KOPT-K1 (cell line): ENCODE results near the gene ULBP1.
"Not testable (repeated sequence)": the region's sequence is repeated elsewhere in the genome, so short reads cannot be mapped to it uniquely, and the experiment has no call there.

Source experiments
- H3K27ac ChIP-seq: fragments of 200-600 bp; sonication (generic); 2 replicates; pipeline ENCODE4 v1.5.1; 2016; ENCODE audit warnings: antibody characterized with exemption, mild to moderate bottlenecking, low read depth, low read length; ENCODE audit not compliant: poor library complexity, severe bottlenecking
- H3K36me3 ChIP-seq: fragments of 200-600 bp; sonication (generic); 2 replicates; pipeline ENCODE4 v1.5.1; 2017; ENCODE audit warnings: antibody characterized with exemption, mild to moderate bottlenecking, low read length, moderate library complexity; ENCODE audit not compliant: insufficient read depth
- H3K9me3 ChIP-seq: fragments of 200-600 bp; sonication (generic); 2 replicates; pipeline ENCODE4 v1.5.1; 2017; ENCODE audit warnings: antibody characterized with exemption, low read length, mild to moderate bottlenecking; ENCODE audit not compliant: insufficient read depth, poor library complexity, severe bottlenecking

ULBP1 gene

DNA sequence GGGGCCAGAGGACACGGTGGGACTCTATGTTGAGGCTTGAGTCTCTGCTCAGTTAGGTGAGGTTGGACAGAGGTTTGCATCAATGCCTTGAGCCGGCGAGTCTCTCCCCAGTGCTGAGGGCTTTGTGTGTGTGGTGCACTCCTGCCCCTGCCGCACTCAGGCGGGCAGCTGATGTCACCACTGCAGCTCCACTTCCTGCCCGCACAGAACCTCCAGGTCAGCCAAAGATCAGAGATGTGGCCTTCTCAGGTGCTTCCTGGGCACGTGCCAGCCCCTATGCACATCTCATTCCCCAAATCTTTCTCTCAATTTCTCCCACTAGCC, 27.7 kb downstream of the ULBP1 start:
- H3K9me3 ChIP-seq, H3K36me3 ChIP-seq: not testable (repeated sequence)
- H3K27ac ChIP-seq, result peak overlapping the region; percentile 85

GRCh38 chr6:149991838-149992237, 28.1 kb downstream of the ULBP1 start:
- H3K9me3 ChIP-seq, result no peaks in the 10 kb centered on the region

DNA sequence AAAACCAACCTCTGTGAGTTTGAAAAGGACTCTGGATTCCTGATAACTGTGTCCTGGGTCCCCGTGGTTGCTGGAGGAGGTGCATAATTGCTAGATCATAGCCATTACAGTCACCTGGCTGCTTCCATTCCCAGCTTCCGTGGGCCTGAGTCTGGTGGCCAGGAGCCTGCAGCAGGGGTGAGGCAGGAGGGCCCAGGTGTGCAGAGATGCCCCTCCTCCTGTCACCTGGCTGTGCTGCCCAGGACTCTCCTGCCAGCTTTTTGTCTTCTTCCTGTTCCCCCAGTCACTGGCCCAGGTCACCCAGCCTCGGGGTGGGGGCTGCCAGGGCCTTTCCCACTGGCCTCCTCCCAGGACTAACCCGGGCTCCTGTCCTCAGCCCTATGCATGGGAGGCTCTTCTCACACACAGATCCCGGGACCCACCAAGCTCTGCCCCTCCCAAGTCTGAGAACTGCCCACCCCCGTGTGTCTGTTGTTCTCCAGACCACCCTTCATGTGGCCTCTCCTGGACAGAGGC, 31.6 kb downstream of the ULBP1 start:
- Histone ChIP-seq H3K36me3 (peaks cover 36% of the 10 kb centered on the region), H3K9me3 (no peaks in the 10 kb centered on the region), H3K27ac (no peak overlapping the region)

More at GRCh38 chr6:149991838-149992237, 28.1 kb downstream of the ULBP1 start:
- peaks cover 13% of the 10 kb centered on the region for H3K36me3 ChIP-seq
- H3K27ac ChIP-seq, result peak overlapping the region; percentile 85

DNA sequence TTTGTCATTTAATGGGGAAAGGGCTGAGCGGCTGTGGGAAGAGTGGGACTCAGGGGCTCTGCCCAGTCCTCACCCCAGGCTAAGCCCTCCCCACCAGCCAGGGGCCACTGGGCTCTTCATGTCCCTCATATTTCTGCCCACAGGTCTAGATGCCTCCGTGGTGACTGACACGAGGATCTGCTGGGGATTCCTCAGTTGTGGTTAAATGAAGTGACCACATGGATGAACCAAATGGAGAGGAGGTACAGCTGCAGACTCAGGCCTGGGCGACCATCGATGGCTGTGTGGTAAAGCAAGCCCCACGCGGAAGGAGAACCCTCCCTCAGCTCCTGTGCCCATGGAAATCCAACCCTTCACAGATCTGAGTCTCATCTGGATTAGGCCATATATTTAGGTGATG, 32.2 kb downstream of the ULBP1 start:
- Histone ChIP-seq H3K27ac (no peak overlapping the region), H3K9me3 (no peaks in the 10 kb centered on the region), H3K36me3 (peaks cover 43% of the 10 kb centered on the region)

- Histone ChIP-seq H3K27ac (no peak overlapping the region), H3K36me3 (peaks cover 52% of the 10 kb centered on the region), H3K9me3 (no peaks in the 10 kb centered on the region)
Observed at GRCh38 chr6:149999636-150000035, 35.9 kb downstream of the ULBP1 start.

GRCh38 chr6:150001295-150002008, 37.7 kb downstream of the ULBP1 start:
- Histone ChIP-seq H3K36me3 (peaks cover 43% of the 10 kb centered on the region), H3K27ac (peak overlapping the region; percentile 25), H3K9me3 (no peaks in the 10 kb centered on the region)

DNA sequence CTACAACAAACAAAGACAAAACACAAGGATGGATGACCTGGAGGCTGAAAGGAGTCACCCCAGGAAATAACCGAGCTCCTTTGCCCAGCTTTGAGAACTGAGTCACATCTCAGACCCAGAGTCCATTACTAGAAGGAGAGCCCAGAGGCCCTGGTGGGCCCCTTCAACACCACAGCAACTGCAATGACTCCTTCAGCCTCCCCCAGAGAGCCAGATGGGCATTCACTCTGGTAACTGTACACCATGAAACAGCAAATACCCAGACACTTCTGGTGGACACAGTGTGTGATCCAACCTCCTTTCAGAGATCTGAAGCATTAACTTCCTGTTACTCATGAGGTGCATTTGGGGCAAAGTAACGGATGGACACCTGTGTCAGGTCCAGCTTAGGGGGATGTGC, 39.0 kb downstream of the ULBP1 start:
- H3K36me3 ChIP-seq, result peaks cover 30% of the 10 kb centered on the region
- H3K9me3 ChIP-seq, result no peaks in the 10 kb centered on the region
- no peak overlapping the region for H3K27ac ChIP-seq

DNA sequence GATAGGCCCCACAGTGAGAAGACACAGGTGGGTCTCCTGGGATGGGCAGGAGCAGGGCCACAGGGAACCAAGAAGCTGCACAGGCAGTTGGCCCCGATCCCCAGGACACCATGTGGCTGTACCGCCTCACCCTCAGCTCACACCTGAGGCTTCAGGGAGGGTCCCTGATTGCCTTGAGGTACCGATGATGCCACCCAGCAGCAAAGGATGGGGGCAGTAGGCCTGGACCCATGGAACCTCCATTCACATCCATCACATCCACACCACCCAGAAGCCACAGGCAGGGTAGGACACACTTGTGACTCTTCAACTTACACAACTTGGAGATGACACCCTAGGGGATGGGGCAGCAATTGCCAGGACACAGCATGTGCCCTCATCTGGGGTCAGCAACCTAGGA, 39.9 kb downstream of the ULBP1 start:
- not testable (repeated sequence) for H3K27ac ChIP-seq, H3K9me3 ChIP-seq
- peaks cover 25% of the 10 kb centered on the region for H3K36me3 ChIP-seq

DNA sequence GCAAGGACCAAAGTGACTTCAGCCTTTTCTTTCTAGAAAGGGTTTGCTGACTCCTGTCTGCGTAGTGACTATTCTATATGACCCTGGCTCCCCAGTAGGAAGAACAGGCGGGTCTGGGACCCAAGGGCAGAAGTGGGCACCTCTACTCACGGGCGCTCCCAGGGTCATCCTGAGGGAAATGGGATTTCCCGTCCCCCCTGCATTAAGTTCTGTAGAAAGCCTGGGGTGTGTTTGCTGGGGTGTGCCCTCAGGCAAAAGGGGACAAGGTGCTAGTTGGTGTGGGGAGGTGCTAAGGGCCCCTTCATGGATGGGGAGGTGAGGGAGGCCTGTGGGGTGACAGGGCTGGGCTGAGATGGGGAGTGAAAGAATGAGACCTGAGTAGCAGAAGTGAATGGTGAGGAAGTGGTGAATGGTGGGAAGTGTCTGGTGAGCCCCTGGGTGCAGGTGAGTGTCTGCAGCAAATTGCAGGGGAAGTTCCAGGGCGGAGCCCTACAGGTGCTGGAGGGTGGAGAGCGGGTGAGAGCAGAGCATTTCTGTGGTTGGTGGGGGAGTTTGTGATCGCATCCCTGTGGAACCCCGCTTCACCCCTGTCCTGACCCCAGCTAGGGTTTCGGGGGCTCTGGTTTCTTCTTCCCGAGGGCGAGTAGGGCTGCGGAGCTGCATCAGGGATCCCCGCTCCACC, 40.5 kb downstream of the ULBP1 start:
- Histone ChIP-seq H3K9me3 (no peaks in the 10 kb centered on the region), H3K27ac (peak overlapping the region; percentile 63), H3K36me3 (peaks cover 25% of the 10 kb centered on the region)

- H3K9me3 ChIP-seq, result no peaks in the 10 kb centered on the region
- H3K36me3 ChIP-seq, result peaks cover 19% of the 10 kb centered on the region
- H3K27ac ChIP-seq, result peak overlapping the region; percentile 63
Observed at GRCh38 chr6:150004783-150005717, 41.3 kb downstream of the ULBP1 start.

DNA sequence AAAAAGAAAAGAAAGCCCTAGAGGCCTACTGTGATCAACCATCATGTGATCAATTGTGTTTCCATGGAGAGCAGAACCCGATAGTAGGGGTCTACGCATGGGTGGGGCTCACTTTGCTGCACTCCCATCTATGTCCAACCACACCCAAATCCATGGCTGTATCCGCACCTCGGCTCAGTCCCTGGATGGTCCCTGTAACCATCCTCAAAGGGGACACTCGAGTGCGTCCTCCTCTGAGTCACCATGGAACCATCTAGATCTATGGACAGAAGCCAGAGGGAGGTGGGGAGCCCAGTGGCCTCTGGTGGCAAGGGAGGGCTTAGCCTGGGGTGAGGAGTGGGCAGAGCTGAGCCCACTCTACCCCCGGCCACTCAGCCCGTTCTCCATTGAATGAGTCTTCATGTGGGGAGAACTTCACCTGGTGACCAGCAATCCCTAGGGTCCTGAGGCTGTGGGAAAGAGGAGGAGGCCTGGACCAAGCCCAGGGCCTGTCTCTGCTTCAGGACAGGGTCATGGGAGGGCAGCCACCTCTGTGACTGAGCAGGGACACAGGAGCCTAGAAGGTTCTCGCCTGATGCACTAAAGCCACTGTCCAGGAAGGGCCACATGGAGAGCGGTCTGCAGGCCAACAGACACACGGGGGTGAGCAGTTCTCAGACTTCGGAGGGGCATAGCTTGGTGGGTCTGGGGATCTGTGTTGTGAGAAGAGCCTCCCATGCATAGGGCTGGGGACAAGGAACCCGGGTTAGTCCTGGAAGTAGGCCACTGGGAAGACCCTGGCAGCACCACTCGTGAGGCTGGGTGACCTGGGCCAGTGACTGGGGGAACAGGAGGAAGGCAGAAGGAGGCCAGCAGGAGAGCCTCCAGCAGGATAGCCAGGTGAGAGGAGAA, 42.3 kb downstream of the ULBP1 start:
- Histone ChIP-seq H3K36me3 (peaks cover 9% of the 10 kb centered on the region), H3K9me3 (no peaks in the 10 kb centered on the region), H3K27ac (peak overlapping the region; percentile 63)

DNA sequence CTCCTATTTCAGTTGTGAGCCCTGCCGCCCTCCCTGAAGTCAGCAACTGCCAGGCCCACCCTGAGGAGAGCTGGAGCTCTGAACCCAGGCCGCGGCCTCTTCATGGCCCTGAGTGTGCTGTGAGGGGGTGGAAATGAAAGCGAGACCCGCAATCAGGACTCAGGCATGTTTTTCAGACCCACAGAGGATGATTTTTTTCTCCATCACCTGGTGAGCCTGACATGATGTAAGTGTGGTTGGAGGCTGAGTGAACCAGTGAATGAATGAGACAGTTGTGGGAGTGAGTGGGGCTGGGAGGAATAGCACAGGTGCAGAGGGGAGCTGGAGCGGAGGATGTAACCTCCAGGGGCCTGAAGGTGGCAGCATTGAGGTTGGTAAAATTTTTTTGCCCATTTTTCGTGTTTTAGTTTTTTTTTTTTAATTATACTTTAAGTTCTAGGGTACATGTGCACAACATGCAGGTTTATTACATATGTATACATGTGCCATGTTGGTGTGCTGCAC, 43.3 kb downstream of the ULBP1 start:
- H3K27ac ChIP-seq, result no peak overlapping the region
- peaks cover 8% of the 10 kb centered on the region; the same call in 1 of the 2 replicates for H3K36me3 ChIP-seq

GRCh38 chr6:150008588-150008987, 44.8 kb downstream of the ULBP1 start:
- H3K36me3 ChIP-seq, result no peaks in the 10 kb centered on the region
- no peak overlapping the region for H3K27ac ChIP-seq
- H3K9me3 ChIP-seq, result no peaks in the 10 kb centered on the region

More for the DNA sequence above, 43.3 kb downstream of the ULBP1 start:
- H3K9me3 ChIP-seq, result no peaks in the 10 kb centered on the region
